Smooth muscle cell (in vitro differentiated cells): ENCODE data around the gene KIF18B. TPM values are rescaled to one million over a fixed set of nuclear protein-coding genes. Genes with fewer than 3 reads are reported as not detected.

ENCODE experiments used
- DNase-seq: peaks from one replicate; lab custom pipeline; 2025; ENCODE audit not compliant: unreplicated experiment; lab: John Stamatoyannopoulos, UW
- H2AFZ ChIP-seq: fragments of 200-600 bp; sonication (generic); 2 replicates; pipeline ENCODE4 v1.6.0; 2016; ENCODE audit warnings: antibody characterized with exemption, low read depth, mild to moderate bottlenecking
- H3F3A ChIP-seq: fragments of 200-600 bp; sonication (generic); 2 replicates; pipeline ENCODE4 v1.6.0; 2017; ENCODE audit warnings: antibody characterized with exemption, low read depth
- H3K27ac ChIP-seq: fragments of 200-600 bp; sonication (generic); 2 replicates; pipeline ENCODE4 v1.5.1; 2016; ENCODE audit warnings: low read depth, mild to moderate bottlenecking
- H3K27me3 ChIP-seq: fragments of 200-600 bp; sonication (generic); 2 replicates; pipeline ENCODE4 v1.6.1; 2016; ENCODE audit warnings: low read depth, mild to moderate bottlenecking
- H3K36me3 ChIP-seq: fragments of 200-600 bp; sonication (generic); 2 replicates; pipeline ENCODE4 v1.5.1; 2016; ENCODE audit warnings: low read depth
- H3K4me1 ChIP-seq: fragments of 200-600 bp; sonication (generic); 2 replicates; pipeline ENCODE4 v1.5.1; 2016; ENCODE audit warnings: low read depth
- H3K4me2 ChIP-seq: fragments of 200-600 bp; sonication (generic); 2 replicates; pipeline ENCODE4 v1.6.0; 2016; ENCODE audit warnings: mild to moderate bottlenecking
- H3K4me3 ChIP-seq: fragments of 200-600 bp; sonication (generic); 2 replicates; pipeline ENCODE4 v1.5.1; 2016; ENCODE audit warnings: mild to moderate bottlenecking
- H3K79me2 ChIP-seq: fragments of 200-600 bp; sonication (generic); 2 replicates; pipeline ENCODE4 v1.6.0; 2016; ENCODE audit warnings: low read depth, mild to moderate bottlenecking
- H3K9ac ChIP-seq: fragments of 200-600 bp; sonication (generic); 2 replicates; pipeline ENCODE4 v1.6.0; 2016; ENCODE audit warnings: low read depth
- H3K9me3 ChIP-seq: fragments of 200-600 bp; sonication (generic); replicated peaks from 2 replicates; pipeline ENCODE4 v1.5.1; 2016; ENCODE audit warnings: low read depth
- H4K20me1 ChIP-seq: fragments of 200-600 bp; sonication (generic); 2 replicates; pipeline ENCODE4 v1.6.0; 2016; ENCODE audit warnings: low read depth
- CTCF ChIP-seq: fragments of 200-600 bp; sonication (generic); IDR thresholded peaks from 2 replicates; pipeline ENCODE4 v1.5.1; 2017; ENCODE audit warnings: borderline replicate concordance, mild to moderate bottlenecking, antibody characterized with exemption; ENCODE audit not compliant: insufficient read depth, poor library complexity, severe bottlenecking
- WGBS: methylation state at CpG from one replicate; pipeline ENCODE4 v1.1.7; 2016; ENCODE audit warnings: low lambda C conversion rate; 5-methylcytosine and 5-hydroxymethylcytosine counted together
- polyA plus RNA-seq: library from polyadenylated mRNA; unstranded; fragments of >200 nt; fragmentation: Nextera tagmentation; extraction: Ambion mirVana; gene quantifications from 2 replicates; pipeline ENCODE4 v1.2.1, GENCODE V29; 2016
- total RNA-seq: library from RNA; depleted of rRNA; stranded (reverse); fragments of >200 nt; gene quantifications from 2 replicates; pipeline ENCODE4 v1.2.3, GENCODE V29; 2014

Gene KIF18B
- total and polyA plus RNA-seq, 2 experiments from 2014 or later: 2.7 to 3.4 TPM

- WGBS: 61% methylated on average over 7 of the region's 7 CpGs
- H3K4me2 ChIP-seq: no peak overlapping the region
- no peaks in the 10 kb centered on the region for H3F3A ChIP-seq
- peaks cover 10% of the 10 kb centered on the region for H3K4me1 ChIP-seq
- no peak overlapping the region for H2AFZ ChIP-seq
- H3K36me3 ChIP-seq: no peaks in the 10 kb centered on the region
- no peaks in the 10 kb centered on the region for H3K27me3 ChIP-seq
- no peak for DNase-seq
- H3K4me3 ChIP-seq: no peak overlapping the region
- no peak overlapping the region for H3K27ac ChIP-seq
- H3K9ac ChIP-seq: no peak overlapping the region
- H4K20me1 ChIP-seq: no peaks in the 10 kb centered on the region
- no peaks in the 10 kb centered on the region for H3K79me2 ChIP-seq
- TF ChIP-seq CTCF: no peak
- no peaks in the 10 kb centered on the region for H3K9me3 ChIP-seq
These were observed 30.4 kb upstream of the KIF18B start for GRCh38 chr17:44977814-44978550.

- no peaks in the 10 kb centered on the region for H3F3A ChIP-seq
- no peak overlapping the region for H3K4me3 ChIP-seq
These were observed 29.5 kb upstream of the KIF18B start for GRCh38 chr17:44977065-44977464.

GRCh38 chr17:44976206-44976605 is 28.6 kb upstream of the KIF18B start:
- peaks cover 10% of the 10 kb centered on the region for H3K4me1 ChIP-seq
- peaks cover 3% of the 10 kb centered on the region for H3K27me3 ChIP-seq
- no peaks in the 10 kb centered on the region for H3K36me3 ChIP-seq
- no peaks in the 10 kb centered on the region for H3F3A ChIP-seq
- no peak overlapping the region for H3K9ac ChIP-seq
- H3K27ac ChIP-seq: no peak overlapping the region
- no peaks in the 10 kb centered on the region for H3K9me3 ChIP-seq
- no peak overlapping the region for H2AFZ ChIP-seq
- H3K4me2 ChIP-seq: no peak overlapping the region
- H4K20me1 ChIP-seq: no peaks in the 10 kb centered on the region
- WGBS: 83% methylated on average over 11 of the region's 13 CpGs
- no peak for TF ChIP-seq CTCF
- H3K79me2 ChIP-seq: no peaks in the 10 kb centered on the region
- no peak overlapping the region for H3K4me3 ChIP-seq
- no peak for DNase-seq

More at GRCh38 chr17:44977065-44977464, 29.5 kb upstream of the KIF18B start:
- H4K20me1 ChIP-seq: no peaks in the 10 kb centered on the region
- no peak overlapping the region for H3K4me2 ChIP-seq
- no peaks in the 10 kb centered on the region for H3K79me2 ChIP-seq
- no peaks in the 10 kb centered on the region for H3K36me3 ChIP-seq
- no peak for TF ChIP-seq CTCF
- WGBS: 100% methylated on average over 3 of the region's 3 CpGs
- H3K27ac ChIP-seq: no peak overlapping the region
- peaks cover 10% of the 10 kb centered on the region for H3K4me1 ChIP-seq
- H3K27me3 ChIP-seq: no peaks in the 10 kb centered on the region
- H3K9ac ChIP-seq: no peak overlapping the region
- H2AFZ ChIP-seq: no peak overlapping the region
- H3K9me3 ChIP-seq: no peaks in the 10 kb centered on the region
- DNase-seq: no peak

DNA sequence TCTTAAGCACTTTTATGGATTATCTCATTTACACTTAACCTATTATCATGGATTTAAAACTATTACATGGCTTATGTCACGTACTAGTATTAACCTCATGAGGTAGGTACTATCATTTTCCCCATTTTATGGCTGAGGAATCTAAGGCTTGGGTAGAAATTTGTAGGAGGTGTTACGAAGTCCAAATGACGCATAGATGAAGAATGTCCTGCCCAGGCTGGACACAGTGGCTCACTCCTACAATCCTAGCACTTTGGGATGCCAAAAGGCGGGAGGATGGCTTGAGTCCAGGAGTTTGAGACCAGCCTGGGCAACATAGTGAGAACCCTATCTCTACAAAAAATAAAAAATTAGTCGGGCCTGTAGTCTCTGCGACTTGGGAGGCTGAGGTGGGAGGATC is 25.4 kb upstream of the KIF18B start:
- no peak for DNase-seq
- TF ChIP-seq CTCF: no peak
- Histone ChIP-seq H3K9me3 (no peaks in the 10 kb centered on the region), H3K36me3 (no peaks in the 10 kb centered on the region), H3K4me1 (peaks cover 15% of the 10 kb centered on the region), H4K20me1 (no peaks in the 10 kb centered on the region), H3K4me3 (no peak overlapping the region), H3F3A (no peaks in the 10 kb centered on the region), H3K9ac (no peak overlapping the region), H3K27ac (no peak overlapping the region), H3K79me2 (no peaks in the 10 kb centered on the region), H3K4me2 (no peak overlapping the region), H2AFZ (no peak overlapping the region), H3K27me3 (peaks cover 31% of the 10 kb centered on the region)
- 82% methylated on average over 6 of the region's 6 CpGs for WGBS
